ENCODE measurements around the gene ADAP1.

DNA sequence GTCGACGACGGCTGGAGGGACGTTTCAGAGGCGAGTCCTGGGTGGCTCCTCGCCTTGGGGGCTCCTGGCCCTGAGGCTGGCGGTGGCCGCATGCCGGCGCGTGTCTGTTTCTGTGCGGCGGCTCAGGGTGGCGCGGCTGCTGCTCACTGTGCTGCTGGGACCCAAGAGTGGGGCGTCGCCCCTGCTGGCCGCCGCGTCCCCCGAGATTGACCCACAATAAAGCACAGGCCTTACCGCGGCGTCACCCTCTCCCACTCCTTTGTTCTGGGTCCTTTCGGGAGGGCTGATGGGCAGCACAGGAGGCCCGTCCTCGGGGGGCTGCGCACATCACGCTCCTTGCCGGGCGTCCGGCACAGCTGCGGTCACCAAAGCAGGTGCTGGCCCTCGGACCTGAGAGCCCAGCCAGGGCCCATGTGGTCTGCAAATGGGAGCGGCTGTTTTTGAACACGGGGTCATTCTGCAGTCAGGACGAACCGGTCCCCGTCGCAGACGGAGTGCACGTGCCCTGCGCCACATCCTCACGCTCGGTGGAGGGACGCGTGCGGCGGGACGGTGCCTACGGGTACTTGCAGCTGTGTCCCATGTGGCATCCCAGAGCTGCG is 58.9 kb downstream of the ADAP1 start:
- TF ChIP-seq, protein P1, sequence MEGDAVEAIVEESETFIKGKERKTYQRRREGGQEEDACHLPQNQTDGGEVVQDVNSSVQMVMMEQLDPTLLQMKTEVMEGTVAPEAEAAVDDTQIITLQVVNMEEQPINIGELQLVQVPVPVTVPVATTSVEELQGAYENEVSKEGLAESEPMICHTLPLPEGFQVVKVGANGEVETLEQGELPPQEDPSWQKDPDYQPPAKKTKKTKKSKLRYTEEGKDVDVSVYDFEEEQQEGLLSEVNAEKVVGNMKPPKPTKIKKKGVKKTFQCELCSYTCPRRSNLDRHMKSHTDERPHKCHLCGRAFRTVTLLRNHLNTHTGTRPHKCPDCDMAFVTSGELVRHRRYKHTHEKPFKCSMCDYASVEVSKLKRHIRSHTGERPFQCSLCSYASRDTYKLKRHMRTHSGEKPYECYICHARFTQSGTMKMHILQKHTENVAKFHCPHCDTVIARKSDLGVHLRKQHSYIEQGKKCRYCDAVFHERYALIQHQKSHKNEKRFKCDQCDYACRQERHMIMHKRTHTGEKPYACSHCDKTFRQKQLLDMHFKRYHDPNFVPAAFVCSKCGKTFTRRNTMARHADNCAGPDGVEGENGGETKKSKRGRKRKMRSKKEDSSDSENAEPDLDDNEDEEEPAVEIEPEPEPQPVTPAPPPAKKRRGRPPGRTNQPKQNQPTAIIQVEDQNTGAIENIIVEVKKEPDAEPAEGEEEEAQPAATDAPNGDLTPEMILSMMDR (conservative IDR thresholded peaks at IDR 0.05; ENCODE audit: low read length), result no peak
- no peak for TF ChIP-seq EZH2phosphoT487 (IDR thresholded peaks at IDR 0.05; ENCODE audit: borderline replicate concordance, low read depth, low read length)

All from OCI-LY7 (cell line).